Dedifferentiated amniotic fluid mesenchymal stem cell (primary cell): ENCODE data around the gene FGFBP1.

ENCODE experiments used
- DNase-seq: peaks from one replicate; pipeline ENCODE4 v3.0.0-alpha.2; 2016; ENCODE audit errors: extremely low spot score

FGFBP1 gene

DNA sequence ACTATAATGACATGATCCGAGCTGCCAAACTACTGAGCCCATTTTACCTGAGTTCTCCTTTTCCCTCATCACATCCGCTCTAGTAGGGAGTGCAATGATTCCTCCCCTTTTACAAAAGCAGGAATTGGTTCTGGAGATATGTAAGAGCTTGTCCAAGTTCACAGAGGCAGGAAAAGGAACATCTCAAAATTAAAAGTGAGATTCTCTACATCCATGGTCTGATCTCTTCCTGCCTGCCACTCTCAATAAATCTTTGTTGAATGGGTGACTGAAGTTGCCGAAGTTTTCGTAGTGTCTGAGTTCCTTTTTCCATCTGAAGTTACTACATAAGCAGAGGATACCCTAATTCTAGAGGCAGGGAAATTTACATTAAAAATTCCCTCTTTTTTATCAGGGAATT is at the start of gene FGFBP1:
Gene FGFBP1, minus strand, starts transcription at position 101 of the 400 bp plus-strand sequence. CDS start 2,108 bp downstream, outside the sequence.
- DNase-seq: no peak

GRCh38 chr4:15988222-15988621 is 49.7 kb upstream of the FGFBP1 start:
- DNase-seq: no peak

- no peak for DNase-seq
Observed at GRCh38 chr4:15986907-15987306, 48.4 kb upstream of the FGFBP1 start.

- DNase-seq: no peak
Observed at GRCh38 chr4:15983610-15984009, 45.1 kb upstream of the FGFBP1 start.

- DNase-seq: no peak
Observed at GRCh38 chr4:15982842-15983524, 44.4 kb upstream of the FGFBP1 start.

DNA sequence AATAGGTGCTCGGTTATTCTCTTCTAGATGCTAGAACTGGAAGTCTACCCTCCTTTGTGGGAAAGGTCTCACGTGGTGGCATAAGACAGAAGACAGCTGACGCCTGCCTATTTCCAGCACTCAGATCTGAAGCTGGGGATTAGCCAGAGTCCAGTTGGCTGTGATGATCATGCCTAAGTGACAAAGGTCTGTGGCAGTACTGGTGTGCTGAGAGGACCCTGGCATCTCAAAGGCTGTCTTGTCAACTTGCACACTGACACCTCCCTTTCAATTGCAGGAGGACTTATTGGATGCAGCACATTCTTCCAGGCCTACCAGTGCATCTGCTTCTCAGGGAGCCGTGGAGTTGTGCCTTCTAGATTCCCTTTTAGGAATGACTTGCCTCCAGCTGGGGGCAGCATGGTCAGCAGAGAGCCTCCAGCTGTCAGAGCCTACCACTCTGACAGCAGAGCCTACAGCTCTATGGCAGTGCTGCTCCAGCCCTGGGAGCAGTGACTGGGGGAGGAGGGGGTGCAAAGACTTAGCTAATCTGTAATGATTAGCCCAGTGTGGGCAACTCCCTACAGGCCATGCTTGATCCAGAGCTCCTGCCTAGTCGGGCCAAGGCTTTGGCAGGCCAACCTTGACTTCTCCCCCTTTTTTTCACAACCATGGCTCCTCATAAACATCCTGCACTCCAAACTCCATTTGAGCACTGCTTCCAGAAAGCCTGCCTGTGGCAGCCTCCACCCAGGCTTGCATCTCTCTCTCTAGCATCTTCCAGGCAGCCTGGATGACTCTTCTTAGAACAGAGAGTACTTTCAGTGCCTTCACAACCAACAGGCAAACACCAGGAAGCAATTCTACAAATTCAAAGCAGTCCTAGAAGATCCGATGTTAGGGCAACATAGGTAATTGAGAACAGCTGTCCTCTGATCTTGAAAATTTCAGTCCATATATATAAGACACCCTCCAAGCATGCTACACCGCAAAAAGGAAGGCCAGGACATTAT is 38.2 kb upstream of the FGFBP1 start:
- DNase-seq: no peak

- no peak for DNase-seq
Observed at GRCh38 chr4:15971068-15971801, 32.7 kb upstream of the FGFBP1 start.

- DNase-seq: no peak
Observed at GRCh38 chr4:15968551-15969300, 30.2 kb upstream of the FGFBP1 start.

GRCh38 chr4:15965325-15965724 is 26.8 kb upstream of the FGFBP1 start:
- DNase-seq: no peak

DNA sequence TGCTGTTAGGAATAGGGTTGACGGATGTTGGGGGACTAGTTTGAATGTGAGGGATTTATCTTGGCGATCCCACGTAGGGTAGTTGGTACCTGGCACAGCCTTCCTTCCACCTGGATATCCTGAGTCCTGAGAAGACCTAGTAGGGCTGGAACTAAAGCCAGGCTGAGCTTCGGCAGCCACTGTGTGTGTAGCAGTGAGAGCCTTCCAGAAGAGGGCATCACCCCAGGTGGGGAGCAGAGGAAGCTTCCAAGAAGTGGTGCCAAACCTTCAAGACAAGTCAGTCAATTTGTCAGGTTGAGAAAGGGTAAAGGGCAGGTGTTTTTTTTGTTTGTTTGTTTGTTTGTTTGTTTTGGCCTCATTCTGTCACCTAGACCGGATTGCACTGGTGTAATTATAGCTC is 25.6 kb upstream of the FGFBP1 start:
- DNase-seq: no peak

GRCh38 chr4:15963576-15963975 is 25.0 kb upstream of the FGFBP1 start:
- no peak for DNase-seq

GRCh38 chr4:15963001-15963451 is 24.5 kb upstream of the FGFBP1 start, which contains the start of gene FGFBP2:
FGFBP2 (minus strand) TSS chr4:15963175; CDS start chr4:15963129, 46 bp downstream.
- peak; percentile 37 for DNase-seq

GRCh38 chr4:15961781-15962510 is 23.4 kb upstream of the FGFBP1 start:
- DNase-seq: no peak

DNA sequence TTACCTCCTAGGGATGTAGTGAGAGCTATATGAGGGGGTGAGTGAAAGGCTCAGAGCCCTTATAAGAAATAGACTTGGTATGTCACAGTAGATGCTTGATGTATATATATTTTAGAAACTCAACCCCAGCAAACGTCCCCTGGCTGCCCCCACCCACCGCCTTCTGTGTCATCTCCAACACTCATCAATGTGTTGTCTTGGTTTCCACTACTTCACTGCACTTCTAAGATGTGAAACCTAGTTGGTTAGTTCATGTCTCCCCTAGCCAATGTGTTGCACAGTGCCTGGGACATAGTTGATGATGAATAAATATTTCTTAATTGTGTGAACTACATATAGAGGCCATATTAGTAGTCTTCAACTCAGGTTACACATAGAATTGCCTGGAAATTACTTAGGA is 20.0 kb upstream of the FGFBP1 start:
- DNase-seq: no peak

DNA sequence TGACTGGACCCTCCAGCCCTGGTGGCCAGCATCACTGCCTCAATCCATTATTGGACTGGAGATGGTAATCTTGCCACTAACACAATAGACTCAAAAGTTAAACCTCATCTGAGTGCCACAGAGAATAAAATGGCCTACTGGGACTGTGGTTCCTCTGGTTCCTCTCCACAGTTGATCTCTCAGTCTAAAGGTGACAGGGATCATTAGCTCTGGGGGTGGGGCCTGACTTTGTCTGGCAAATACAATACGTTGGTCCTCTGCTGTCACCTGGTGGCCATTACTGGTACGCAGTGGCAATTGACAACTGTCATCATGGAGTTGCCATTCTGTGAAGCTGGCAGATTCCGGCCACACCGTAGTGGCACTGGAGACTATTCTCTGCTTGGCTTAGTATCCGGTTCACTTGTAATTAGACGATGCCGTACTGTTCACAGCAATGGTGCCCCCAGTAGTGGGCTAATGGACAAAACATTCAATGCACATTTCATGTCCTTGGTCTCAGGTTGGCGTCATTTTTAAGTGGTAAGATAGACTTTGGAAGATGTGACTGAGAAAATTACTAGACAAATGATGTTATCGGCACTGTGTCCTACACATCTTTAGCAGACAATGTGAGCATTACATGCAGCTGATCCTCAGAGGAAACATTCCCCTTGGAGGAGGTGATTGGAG is 17.8 kb upstream of the FGFBP1 start:
- DNase-seq: peak; percentile 40

DNA sequence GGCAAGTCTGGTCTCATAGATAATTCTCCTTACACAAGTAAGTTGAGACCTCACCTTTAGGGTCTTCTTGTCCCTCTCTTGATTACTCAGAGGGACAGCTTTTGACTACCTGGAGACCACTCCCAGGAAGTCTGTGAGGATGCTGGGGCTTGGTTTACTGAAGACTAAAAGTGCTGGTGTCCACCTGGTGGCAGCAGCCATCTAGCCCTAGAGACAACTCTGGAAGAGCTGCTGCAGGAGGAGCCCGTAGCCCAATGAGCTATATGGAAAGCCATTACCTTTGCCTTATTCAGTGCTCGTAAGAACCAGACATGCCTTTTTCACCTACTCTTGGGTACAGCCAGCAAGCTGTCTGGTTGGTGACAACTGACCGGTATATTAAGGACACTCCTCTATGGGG is 17.1 kb upstream of the FGFBP1 start:
- DNase-seq: no peak

DNA sequence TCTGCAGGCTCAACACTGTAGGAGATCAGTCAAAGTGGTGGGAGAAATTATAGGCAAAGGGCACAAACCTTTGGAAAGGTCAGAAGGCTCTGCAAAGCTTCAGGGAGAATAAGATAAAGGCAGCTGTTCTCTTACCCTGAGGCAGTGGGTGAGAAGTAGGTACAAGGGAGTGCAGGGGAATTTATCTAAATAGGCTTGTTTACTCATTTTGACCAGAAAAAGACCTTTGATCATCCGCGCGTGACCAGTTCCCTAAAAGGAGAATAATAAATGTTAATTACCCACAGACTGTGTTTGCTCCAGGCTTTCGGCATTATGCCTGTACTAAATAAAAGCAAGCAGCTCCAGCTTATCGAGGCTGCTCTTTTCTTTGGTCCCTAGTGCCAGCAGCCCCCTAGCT is 15.1 kb upstream of the FGFBP1 start:
- DNase-seq: no peak

GRCh38 chr4:15951781-15952180 is 13.2 kb upstream of the FGFBP1 start:
- DNase-seq: no peak

DNA sequence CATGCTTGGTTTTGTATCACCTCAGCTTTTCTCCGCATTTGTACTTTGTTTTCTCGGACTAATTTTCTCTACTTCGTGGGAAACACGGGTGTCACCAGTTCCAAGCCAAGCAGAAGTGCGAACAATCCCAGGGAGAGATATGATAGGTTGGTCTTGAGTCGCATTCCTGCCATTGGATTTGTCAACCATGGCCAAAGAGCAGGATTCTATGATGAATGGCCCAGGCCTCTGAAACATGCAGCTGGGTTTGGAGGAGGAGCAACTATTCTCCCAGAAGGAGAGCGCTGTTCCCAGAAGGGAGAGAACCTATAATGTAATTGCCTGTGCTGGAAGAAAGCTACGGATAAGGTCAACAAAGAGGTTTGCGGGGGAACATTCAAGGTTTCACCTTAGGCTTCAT is 10.3 kb upstream of the FGFBP1 start:
- DNase-seq: no peak

- DNase-seq: no peak
Observed at GRCh38 chr4:15947684-15948083, 9.1 kb upstream of the FGFBP1 start.
